Ureter (tissue), 1 donor: Measurements from ENCODE around the gene UBA52. TPM values are rescaled to one million over a fixed set of nuclear protein-coding genes. Genes with fewer than 3 reads are reported as not detected.
"Not testable (repeated sequence)": the region's sequence is repeated elsewhere in the genome, so short reads cannot be mapped to it uniquely, and the experiment has no call there.

Experiments used
- DNase-seq: peaks from one replicate; pipeline ENCODE4 v3.0.0-alpha.2; 2020; ENCODE audit warnings: low spot score
- total RNA-seq: library from RNA; stranded (reverse); gene quantifications from one replicate; pipeline ENCODE4 v1.2.4, GENCODE V29; 2023
- donor health status: DM: yes; HTN: yes; CAD: no.

UBA52 gene
- total RNA-seq, 1 donor from 2014 or later, result 1,235 TPM

DNA sequence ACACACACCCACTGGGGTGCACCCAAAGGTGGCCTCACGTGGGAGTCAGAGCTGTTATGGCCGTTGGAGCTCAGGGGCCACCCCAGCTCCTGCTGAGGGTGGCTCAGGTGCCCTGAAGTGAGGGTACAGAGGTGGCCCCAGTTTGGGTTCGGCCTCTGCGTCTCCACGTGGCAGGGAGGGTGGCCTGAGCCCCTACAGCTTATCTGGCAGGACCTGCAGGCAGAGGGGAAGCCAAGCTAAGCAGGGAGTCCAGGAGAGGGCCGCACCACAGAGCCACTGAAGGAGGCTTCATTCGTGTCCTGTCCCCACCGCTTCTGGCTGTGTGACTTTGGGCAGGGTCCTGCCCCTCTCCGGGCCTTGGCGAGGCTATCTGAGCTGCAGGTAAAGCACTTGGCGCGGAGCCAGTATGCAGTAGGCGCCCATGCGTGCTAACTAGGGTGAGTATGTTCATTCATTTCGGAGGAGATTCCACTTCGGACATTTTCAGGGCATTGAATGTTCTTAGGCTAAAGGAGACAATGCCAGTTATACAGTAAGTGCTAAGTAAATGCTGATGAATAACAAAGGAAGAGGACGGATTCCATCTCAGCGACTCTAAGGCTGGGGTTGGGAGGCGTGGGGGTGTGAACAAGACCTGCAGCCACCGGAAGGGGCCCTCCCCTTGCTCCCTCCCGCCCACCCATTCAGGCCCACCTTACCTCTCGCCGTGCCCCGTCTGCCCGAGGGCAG, 21.9 kb downstream of the UBA52 start:
- no peak for DNase-seq

DNA sequence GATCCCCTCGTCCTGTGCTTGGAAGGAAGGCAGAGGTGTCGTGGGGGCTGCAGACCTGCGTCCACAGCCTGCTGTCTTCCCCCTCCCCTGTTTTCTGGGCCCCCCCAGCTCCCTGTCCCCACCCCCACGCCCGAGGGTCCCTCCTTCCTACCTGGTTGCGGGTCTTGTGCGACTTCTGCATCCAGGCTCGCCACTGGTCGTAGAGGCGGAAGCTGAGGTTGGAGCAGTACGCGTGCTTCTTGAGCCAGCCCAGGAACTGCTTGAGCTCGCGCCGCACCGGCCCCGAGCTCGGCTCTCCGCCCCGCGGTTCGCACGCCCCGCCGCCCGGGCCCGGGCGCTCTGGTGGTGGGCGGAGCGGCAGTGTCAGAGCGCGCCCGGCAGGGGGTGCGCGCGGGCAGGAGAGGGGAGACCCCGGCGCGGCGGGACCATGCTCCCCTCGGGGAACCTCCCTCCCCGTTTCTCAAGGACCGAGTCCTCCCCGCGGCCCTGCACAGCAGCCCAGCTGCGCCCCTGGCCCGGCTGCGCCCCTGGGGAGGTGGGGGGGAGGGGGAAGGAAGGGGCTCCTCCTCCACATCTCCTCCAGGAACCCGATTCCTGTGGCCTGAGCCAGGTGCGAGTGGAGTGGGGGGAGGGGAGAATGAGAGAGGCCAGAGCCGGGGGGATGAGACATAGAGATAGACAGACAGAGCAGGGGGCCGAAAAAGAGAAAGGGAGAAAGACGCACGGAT, 22.6 kb downstream of the UBA52 start:
- DNase-seq, result peak; percentile 73

DNA sequence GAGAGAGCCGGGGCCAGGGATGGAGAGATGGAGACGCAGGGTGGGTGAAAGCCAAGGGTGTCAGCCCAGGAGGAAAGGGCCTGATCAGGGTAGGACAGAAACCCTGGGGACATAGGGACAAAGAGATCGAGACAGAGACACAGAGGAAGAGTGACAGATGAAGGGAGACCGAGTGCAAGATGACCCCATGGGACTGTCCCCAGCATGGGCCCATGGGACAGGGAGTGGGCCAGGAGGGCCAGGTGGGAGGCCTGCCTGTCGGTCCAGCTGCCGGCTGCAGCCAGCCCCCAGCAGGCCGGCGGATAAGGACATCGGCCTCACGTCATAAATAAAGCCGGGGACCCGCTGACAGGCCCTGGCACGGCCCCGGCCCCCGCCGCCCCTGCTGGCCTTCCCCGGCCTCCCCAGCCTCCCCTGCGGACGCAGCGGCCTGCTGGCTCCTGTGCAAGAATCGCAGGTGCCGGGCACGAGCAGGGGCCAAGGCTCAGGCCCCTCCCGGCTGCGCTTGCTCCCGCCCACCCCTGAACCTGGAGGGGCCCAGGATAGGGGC, 23.2 kb downstream of the UBA52 start:
- no peak for DNase-seq

DNA sequence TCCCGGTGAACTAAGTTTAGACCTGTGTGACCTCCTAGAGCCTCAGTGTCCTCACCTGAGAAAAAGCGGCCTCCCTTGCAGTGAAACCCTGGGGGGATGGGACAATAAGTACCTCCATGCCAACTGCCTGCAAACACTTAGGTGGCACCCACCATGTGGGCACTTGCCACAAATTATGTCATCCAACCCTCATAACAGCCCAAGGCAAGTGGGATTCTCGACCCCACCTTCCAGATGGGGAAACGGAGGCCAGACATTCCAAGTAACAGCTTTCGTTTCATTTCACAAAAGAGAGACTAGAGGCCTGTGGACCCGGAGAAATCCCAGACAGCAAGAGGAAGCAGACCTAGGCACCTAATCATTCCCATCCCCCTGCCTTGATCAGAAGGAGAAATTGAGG, 23.8 kb downstream of the UBA52 start:
- DNase-seq, result no peak

DNA sequence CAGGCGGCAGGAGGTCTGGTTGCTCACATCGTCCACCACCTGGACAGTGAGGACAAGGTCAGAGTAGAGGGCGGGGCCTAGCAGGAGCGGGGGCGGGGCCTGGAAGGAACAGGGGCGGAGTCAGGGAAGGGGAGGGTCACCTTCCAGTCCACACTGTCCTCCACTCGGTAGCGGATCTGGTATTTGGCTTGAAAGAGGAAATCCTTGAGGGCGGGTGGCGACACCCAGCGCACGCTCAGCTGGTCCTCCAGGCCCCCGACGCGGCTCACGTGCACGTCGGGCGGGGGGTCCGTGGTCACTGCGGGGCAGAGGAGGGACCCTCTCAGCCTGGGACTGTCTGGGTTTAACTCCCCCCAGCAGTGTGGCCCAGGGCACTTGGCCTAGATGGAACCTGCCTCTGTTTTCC, 25.1 kb downstream of the UBA52 start:
- DNase-seq, result no peak

DNA sequence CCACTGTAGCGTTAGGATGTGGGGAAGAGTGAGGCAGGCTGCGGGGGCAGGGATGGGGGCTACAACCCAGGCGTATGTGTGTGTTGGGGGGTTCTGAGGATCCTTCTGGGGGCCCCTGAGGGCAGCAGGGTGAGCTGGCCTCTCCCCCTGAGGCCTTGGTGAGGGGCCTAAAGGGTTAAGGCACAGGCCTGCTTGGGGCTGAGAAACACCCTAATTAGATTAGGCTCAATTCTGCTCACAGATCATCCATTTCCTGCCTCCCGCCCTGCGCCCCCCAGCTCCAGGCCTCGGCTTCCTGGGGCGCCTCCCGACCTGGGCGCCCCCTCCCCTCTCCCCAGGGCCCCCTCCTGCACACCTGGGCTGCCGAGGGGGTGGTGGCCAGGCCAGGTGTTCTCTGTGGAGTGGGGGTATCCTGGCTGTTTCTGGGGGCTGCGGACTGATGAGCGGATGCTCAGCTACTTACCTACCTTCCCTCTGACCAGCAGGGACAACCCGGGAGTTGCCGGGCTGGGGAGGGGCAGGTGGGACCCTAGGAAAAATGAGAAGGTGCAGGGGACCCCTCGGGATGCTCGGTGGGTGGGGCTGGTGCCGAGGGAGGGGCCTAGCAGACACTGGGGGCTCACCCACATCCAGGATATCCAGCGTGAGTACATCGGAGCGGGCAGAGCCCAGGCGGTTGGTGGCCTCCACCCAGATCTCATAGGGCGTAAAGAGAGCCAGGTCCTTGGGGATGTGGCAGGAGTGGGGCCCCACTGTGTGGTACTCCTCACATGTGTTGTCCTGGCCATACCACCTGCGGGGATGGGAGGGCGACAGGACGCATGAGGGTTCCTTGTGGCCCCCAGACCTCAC, 26.4 kb downstream of the UBA52 start:
- DNase-seq, result no peak

DNA sequence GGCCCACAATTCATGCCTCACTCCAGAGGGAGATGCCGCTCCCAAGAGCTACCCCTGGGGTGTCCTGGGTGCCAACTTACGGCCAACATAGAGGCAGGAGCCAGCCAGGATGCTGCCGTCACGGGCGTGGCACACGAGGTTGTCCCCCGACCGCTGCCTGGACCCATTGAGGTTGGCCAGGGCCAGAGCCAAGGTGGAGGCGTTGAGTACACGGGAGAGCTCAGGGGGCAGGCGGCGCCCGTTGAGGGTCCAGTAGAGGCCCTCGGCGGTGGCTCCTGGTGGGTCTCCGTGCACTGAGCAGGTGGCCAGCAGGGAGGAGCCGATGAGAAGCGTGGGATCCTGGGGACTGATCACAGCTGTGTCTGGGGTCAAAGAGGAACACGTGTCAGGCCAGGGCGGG, 27.8 kb downstream of the UBA52 start:
- no peak for DNase-seq

DNA sequence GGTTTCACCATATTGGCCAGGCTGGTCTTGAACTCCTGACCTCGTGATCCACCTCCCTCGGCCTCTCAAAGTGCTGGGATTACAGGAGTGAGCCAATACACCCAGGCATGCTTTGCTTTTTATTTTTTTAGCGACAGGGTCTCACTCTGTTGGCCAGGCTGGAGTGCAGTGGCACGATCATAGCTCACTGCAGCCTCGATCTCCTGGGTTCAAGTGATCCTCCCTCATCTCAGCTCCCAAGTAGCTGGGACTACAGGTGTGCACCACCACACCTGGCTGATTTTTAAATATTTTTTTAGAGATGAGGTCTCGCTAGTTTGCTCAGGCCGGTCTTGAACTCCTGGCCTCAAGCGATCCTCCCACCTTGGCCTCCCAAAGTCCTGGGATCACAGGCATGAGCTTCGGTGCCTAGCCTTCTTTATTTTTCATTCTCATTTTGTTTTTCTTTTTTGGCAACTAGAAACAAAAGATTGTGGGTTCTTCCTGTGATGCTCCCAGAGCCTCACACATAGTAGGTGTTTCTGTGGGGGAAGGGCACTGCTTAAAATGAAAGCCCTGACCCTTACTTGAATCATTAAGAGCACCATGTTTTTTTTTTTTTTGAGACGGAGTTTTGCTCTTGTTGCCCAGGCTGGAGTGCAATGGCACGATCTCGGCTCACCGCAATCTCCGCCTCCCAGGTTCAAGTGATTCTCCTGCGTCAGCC, 29.2 kb downstream of the UBA52 start:
- DNase-seq, result not testable (repeated sequence)

DNA sequence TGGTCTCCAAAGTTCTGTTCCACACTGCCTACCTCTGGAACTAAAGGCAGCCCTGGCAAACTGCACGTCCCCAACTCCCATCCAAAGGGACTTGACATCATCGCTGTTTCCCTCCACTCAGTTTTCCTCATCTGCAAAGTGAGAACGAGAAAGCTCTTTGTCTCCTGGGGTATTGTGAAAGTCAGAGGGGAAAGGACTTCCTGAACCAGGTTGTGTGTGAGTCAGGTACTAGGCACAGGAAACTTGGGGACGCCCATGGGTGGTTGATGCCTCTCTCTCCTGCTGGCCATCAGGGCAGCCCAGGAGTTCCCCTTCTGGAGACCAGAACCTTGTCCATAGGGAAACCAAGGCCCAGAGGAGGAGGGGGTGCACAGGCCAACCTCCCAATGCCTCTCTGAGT, 30.2 kb downstream of the UBA52 start:
- DNase-seq, result no peak

DNA sequence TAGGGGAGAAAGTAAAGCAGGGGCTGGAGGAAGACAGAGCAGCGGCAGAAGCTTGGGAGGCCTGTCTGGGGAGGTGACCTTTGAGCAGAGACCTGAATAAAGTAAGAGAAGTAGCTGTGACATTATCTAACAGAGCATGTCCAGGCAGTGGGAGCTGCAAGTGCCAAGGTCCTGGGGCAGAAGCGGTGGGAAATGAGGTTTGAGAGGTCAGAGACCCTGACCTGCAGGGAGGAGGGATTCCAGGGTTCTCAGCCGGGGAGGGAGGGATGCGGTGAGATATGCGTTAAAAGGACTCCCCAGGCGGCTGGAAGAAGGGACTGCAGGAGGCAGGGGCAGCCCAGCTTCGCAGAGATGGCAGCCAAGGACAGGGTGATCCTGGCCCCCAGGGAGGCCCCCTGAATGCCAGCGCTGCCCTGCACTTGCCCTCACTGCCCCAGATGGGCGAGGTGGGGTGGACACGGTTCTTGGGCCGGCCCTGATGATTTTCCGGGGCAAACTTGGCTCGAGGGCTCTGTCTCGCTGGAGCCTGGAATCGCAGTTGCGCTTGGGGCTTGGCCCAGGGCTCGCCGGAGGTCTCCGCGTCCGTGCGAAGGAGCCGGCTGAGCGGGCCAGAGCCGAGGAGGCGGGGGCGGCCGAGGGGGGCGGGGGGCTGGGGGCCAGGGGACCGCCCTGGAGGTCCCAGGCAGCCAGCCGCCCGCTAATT, 31.7 kb downstream of the UBA52 start:
- DNase-seq, result no peak

DNA sequence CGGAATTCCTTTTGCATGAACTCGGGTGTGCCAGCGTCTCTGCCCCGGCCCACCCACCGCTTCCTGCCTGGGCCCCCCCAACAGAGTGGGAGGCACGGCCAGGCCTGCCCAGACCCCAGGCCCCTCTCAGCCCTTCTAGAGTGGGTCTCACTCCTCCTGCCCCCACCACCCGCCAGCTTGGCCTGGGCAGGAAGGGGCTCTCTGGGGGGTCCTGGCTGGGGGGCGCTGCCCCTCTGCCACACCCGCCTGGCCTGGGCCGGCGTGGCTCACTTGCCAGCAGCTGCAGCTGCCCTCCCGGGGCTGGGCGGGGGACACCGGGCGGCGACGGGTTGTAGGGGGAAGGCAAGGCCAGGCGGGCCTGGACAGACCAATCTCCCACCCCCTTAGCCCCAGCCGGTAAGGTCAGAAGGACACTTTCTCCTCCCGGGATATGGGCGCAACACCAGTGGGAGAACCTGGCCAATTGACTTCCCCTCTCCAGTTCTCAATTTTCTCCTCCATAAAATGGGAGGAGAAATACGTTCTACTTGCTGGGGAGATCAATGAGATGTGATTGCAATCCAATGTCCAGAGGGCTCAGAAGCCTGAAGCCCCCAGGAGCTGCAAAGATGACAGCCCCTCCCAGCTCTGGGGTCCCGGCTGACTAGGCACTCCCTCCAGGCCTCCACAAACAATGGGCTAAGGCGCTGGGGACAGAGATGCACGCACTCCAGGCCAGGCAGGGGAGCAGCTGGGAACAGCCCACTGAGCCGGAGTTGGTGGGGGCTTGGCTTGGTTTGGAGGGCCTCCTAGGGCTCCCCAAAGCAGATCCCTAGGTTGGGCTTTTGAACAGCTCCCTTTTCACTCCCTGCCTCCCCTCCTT, 32.5 kb downstream of the UBA52 start:
- DNase-seq, result no peak

DNA sequence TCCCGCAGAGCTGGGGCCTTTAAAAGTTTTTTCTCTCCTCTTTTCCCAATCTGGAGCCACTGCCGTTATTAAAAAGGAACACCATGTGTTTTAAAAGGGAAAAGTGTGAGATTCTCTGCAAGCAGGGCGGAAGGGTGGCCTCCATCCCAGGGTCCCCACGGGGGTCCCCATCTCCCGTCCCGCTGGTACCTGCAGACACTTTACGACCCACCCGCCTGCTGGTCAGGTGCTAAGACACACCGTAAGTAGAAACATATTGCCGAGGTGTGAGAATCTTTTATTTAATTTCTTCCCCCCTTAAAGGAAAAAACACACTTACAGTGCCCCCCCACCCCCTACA, 33.1 kb downstream of the UBA52 start:
- no peak for DNase-seq

DNA sequence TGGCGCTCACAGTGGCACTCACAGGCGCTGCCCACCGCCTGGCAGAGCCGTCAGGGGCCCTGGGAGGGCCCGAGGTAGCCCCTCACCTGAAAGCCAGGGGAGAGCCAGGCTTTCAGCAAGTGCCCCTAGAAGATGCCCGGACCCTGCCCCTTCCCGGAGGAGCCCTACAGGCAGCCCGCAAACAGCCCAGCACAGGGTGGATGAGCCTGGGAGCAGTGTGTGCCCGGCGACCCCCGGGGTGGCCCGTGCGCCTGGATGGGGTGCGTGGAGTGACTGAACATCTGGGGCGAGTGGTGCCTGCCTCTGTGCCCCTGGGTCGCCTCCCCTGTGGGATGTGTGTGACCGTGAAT, 33.5 kb downstream of the UBA52 start:
- no peak for DNase-seq

DNA sequence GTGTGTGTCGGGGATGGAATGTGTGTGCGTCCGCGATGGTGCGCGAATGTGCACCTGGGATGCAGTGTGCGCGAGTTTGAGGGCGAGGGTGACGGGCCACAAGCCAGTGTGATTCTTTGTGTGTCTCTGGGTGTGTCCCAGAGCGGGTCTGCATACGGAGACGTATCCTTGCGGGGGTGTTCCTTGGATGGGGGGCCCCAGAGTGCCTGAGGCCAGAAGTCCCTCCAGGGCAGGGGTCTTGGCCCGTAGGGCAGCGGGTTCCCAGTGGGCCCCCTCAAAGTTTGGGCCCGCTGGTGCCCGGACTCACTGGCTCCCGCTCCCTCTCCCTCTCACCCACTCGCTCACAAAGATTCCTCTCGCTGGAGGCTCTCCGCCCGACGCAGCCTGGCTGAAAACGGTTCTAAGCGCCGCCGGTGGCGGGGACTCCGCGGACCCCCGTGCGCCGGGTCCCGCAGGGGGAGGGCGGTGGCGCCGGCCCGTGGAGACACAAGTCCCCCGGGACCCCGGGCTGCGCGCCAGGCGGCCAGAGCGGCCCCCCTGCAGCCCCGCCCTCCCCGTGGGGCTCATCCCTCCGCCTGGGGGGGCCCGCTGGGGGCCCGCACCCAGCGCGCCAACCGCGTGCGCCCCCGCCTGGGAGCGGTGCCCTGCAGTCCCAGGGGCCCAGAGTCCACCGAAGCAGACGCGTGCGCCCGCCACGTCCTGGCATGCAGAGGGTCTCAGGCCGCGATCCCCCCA, 34.1 kb downstream of the UBA52 start:
- DNase-seq, result no peak

DNA sequence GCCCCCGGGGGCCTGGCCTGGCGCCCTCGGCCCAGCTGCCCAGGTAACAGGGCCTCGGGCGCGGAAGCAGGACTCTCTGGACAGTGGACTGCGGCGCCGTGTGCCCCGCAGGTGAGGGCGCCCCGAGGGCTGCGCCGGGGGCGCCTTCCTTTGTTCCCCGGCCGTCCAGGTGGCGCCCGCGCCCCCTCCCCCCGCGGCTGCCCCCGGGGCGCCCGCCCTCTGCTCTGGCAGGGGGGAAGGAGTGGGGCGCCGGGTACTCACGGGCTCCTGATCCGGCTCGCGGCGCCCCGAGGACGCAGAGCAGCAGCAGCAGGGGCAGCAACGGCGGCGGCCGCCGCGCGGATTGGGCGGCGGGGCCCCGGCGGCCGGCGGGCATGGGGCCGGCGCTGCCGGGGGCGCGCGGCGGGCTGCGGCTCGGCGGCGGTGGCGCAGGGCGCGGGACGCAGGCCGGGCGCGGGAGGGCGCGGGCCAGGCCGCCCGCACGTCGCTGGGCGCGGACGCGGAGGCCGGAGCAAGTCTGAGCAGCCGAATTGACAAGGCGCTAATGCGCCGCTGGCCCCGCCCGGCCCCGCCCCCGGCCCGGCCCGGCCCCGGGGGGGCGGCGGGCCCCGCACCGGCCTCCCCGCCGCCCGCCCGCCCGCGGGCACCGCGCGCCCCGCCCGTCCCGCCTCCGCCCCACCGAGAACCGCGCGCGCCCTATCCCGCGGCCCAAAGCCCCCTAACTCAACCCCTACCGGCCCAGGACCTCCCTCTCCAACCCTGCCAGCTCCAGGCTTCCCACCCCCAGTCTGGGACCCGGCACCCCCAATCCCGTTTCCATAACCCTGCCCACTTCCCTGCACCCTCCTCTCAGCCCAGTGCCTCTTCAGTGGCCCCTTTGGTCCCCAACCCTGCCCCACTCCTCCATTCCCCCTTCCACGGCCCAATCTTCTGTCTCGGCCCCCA, 34.9 kb downstream of the UBA52 start, which contains the start of gene CRLF1:
Gene CRLF1, minus strand, starts transcription at position 519 of the 945 bp plus-strand sequence. Its CDS starts 143 bp downstream, at position 376.
- DNase-seq, result no peak

DNA sequence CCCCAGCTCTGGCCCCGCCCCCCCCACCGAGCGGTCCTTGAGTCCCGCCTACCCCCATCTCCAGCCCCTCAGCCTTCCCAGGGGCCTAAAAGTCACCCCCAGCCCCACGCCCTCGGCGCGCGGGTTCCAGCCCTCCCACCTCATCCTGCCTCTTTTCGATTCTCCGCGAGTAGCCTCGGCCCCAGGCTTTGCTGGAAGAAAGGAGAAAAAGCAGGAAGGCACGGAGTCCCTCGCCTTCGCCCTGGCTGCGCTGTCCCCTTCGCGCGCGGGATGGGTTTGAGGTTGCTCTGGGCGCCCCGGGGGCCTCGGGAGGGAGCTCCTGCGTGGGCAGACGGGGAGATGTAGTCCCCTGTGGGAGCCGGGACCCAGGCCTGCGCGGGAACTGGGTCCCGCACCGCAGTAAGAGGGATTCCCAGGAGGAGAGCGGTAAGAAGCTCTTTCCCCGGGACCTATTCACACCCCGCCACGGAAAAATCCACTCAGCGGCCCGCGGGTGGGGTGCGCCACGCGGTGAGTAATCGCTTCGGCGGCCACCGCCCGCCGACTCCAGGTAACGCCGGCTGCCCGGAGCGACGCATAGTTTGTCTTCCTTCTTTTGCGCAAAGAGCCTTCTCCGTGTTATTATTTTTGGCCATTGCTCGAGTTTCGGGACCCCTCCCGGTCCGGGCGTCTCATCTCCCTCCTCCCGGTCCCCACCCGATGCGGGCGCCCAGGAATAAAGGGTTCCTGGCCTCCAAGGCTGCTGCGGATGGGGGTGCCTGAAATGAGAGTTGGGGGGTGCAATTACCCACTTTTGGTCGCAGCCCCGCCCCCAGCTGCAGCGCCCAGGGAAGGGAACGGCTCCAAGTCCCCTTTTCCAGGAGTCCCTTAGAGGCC, 35.8 kb downstream of the UBA52 start:
- DNase-seq, result no peak

DNA sequence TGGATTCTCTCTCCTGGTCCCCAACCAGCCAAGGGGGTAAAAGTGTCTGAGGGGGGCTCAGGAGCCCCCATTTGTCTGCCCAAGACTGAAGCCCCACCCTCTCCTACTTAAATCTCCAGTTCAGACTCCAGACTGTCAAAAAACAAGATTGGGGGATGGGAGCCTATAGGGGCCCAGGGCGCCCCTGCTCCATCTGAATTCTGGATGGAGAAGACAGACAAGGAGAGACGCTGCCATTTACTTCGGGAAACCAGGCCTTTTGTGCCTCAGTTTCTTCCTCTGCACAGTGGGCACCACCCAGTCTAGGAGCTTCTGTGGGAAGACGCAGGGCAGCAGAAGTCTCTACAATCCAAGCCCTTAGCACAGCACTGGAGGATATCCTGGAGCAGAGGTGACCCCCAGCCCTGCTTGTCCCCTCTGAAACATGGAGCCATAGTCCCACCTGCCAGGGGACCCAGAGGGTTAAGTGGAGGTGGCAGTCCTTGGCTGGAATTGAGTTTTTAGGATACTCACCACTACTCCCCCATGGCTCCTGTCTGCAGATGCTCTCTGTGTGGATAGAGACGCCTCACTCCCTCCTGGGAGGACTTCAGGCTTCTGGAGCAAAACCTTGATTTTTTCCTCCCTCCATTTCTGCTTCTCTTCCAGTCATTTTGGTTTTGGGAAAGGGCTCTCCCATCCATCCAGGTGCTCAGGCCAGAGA, 36.6 kb downstream of the UBA52 start:
- no peak for DNase-seq
